Right lobe of liver (tissue), 4 donors: ENCODE data around the gene EIF4H.

Experiments
- POLR2A ChIP-seq: fragments of 450-650 bp; IDR thresholded peaks from one replicate; pipeline ENCODE4 v1.6.1; 2017; ENCODE audit warnings: antibody characterized with exemption, mild to moderate bottlenecking
- TF ChIP-seq, protein P1 (sequence below), 4 donors: fragments of 200-600 bp in 3 of 4; fragments of 450-650 bp in 1 of 4; IDR thresholded peaks; one replicate each; pipeline versions ENCODE4 v1.5.1 to v1.8.0; 2016 to 2022; ENCODE audit warnings: antibody characterized with exemption in 4 of 4, mild to moderate bottlenecking in 2 of 4
- donor health status: DM: no; HTN: no; CAD: no.
- donor health status: DM: no; HTN: no; CAD: no.
- donor health status: DM: no; HTN: yes; CAD: no.

DNA sequence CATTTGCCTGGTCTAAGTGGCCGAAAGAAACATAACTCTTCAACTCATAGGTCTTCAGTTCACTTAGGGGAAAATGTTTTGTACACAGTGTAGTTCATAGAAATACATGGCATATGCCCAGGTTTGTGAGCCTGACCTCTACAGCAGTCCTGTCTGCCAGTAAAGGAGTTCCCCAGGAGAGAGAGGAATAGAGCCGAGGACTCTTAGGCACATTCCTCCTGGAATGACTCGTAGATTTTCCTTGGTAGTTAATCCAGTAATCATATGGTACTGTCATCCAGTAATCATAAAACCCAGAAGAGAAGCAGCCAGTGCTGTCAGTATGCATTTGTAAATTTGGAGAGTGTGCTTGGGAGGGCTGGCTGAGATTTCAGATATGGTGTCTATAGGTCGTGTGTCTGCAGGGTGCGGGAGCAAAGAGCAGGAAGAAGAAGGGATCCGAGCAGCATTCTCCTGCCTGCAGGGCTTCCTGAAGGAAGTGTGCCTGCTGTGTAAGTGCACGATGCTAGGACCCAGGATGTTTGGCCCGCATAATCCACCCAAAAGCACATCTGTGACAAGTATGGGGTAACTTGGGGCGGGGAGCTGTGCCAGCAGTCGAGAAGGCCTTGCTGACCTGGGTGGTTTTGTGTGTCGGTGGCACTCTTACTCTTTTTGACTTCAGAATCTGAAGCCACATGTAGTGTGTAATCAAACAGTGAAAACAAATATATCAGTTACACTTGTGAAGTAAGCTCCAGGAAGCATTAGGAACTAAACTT is 13.9 kb downstream of the EIF4H start:
- TF ChIP-seq, protein P1, sequence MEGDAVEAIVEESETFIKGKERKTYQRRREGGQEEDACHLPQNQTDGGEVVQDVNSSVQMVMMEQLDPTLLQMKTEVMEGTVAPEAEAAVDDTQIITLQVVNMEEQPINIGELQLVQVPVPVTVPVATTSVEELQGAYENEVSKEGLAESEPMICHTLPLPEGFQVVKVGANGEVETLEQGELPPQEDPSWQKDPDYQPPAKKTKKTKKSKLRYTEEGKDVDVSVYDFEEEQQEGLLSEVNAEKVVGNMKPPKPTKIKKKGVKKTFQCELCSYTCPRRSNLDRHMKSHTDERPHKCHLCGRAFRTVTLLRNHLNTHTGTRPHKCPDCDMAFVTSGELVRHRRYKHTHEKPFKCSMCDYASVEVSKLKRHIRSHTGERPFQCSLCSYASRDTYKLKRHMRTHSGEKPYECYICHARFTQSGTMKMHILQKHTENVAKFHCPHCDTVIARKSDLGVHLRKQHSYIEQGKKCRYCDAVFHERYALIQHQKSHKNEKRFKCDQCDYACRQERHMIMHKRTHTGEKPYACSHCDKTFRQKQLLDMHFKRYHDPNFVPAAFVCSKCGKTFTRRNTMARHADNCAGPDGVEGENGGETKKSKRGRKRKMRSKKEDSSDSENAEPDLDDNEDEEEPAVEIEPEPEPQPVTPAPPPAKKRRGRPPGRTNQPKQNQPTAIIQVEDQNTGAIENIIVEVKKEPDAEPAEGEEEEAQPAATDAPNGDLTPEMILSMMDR (IDR thresholded peaks at IDR 0.05): no peak
- no peak for TF ChIP-seq POLR2A
